DND-41 (cell line): Measurements from ENCODE around the gene LRRC51.
A peak's percentile ranks its signal among the peaks of the same experiment; 100 is the strongest.

Experiments
- ATAC-seq: fragments of 200-7000 bp; cut with Tn5 transposase; 3 replicates; pipeline ENCODE4 v1.9.1; 2021; ENCODE audit warnings: low read depth; ENCODE audit not compliant: insufficient read depth
- DNase-seq: peaks from one replicate; pipeline ENCODE4 v3.0.0-alpha.2; 2020
- H2AFZ ChIP-seq: 2 replicates; pipeline ENCODE4 v1.6.0; 2012; ENCODE audit warnings: low read depth, low read length
- H3K27ac ChIP-seq: 2 replicates; pipeline ENCODE4 v1.5.1; 2012; ENCODE audit warnings: low read length, inconsistent platforms
- H3K27me3 ChIP-seq: fragments of 200-600 bp; sonication (generic); 2 replicates; pipeline ENCODE4 v1.6.0; 2012; ENCODE audit warnings: low read length, mild to moderate bottlenecking, inconsistent platforms; ENCODE audit not compliant: insufficient read depth, poor library complexity
- H3K36me3 ChIP-seq: 2 replicates; pipeline ENCODE4 v1.5.1; 2012; ENCODE audit warnings: low read length, inconsistent platforms; ENCODE audit not compliant: insufficient read depth
- H3K4me1 ChIP-seq: 2 replicates; pipeline ENCODE4 v1.5.1; 2012; ENCODE audit warnings: mild to moderate bottlenecking, low read length; ENCODE audit not compliant: insufficient read depth
- H3K4me2 ChIP-seq: 2 replicates; pipeline ENCODE4 v1.6.0; 2012; ENCODE audit warnings: mild to moderate bottlenecking, moderate library complexity, low read length, inconsistent platforms; ENCODE audit not compliant: insufficient read depth
- H3K4me3 ChIP-seq, 2 experiments: fragments of 200-600 bp in 1 of 2; shearing (Covaris generic) in 1 of 2; 2 replicates each; pipeline ENCODE4 v1.5.1; 2012 to 2016; ENCODE audit warnings: inconsistent platforms in 2 of 2, low read length in 2 of 2, mild to moderate bottlenecking in 2 of 2, low read depth in 1 of 2, moderate library complexity in 1 of 2
- H3K79me2 ChIP-seq: 2 replicates; pipeline ENCODE4 v1.6.0; 2012; ENCODE audit warnings: low read length, inconsistent platforms; ENCODE audit not compliant: insufficient read depth
- H3K9ac ChIP-seq: 2 replicates; pipeline ENCODE4 v1.6.0; 2012; ENCODE audit warnings: low read depth, mild to moderate bottlenecking, inconsistent platforms, low read length, moderate library complexity
- H3K9me3 ChIP-seq: 2 replicates; pipeline ENCODE4 v1.5.1; 2012; ENCODE audit warnings: low read length, moderate library complexity, mild to moderate bottlenecking, inconsistent platforms; ENCODE audit not compliant: insufficient read depth, severe bottlenecking
- H4K20me1 ChIP-seq: 2 replicates; pipeline ENCODE4 v1.6.0; 2012; ENCODE audit warnings: low read length; ENCODE audit not compliant: insufficient read depth
- EZH2 ChIP-seq: IDR thresholded peaks from 3 replicates; pipeline ENCODE4 v1.6.1; 2012; ENCODE audit warnings: borderline replicate concordance, low read depth, mild to moderate bottlenecking, moderate library complexity, low read length, inconsistent platforms; ENCODE audit not compliant: severe bottlenecking
- TF ChIP-seq, protein P1 (sequence below): IDR thresholded peaks from 2 replicates; pipeline ENCODE4 v1.5.1; 2012; ENCODE audit warnings: borderline replicate concordance, low read length, moderate library complexity, mild to moderate bottlenecking; ENCODE audit not compliant: poor library complexity, severe bottlenecking; ENCODE audit errors: extremely low read depth

LRRC51 gene

DNA sequence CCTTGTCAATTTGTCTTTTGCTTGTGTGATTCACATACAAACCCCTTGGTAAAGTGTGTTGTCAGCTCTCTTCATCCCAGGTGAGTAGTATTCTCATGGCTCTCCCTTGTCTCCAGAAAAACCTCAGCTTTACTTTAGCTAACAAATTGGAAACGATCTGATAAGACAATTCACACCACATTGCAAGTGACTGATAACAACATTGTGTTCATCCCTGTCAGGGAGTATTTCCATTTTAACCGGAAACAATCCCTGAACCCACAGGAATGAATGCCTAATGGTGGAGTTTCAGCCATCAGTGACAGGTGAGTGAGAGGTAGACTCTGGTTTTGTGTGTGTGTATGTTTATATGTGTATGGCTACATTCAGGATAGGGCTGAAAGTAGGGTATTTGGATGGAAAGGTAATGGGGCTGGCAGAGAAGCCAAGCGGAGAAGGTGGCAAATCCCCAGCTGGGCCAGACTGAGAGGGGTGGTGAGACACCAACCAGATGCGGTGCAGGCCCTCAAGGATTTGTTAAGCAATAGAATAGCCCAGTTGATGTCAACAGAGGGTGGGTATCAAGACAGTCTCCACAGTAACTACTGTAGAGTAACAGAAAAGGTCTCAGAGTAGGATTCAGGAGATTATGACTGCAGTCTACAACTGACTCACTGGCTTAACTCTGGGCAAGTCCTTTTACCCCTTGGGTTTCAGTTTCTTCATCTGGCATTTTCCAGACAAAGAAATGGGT lies 7.6 kb downstream of the LRRC51 start:
- TF ChIP-seq, protein P1, sequence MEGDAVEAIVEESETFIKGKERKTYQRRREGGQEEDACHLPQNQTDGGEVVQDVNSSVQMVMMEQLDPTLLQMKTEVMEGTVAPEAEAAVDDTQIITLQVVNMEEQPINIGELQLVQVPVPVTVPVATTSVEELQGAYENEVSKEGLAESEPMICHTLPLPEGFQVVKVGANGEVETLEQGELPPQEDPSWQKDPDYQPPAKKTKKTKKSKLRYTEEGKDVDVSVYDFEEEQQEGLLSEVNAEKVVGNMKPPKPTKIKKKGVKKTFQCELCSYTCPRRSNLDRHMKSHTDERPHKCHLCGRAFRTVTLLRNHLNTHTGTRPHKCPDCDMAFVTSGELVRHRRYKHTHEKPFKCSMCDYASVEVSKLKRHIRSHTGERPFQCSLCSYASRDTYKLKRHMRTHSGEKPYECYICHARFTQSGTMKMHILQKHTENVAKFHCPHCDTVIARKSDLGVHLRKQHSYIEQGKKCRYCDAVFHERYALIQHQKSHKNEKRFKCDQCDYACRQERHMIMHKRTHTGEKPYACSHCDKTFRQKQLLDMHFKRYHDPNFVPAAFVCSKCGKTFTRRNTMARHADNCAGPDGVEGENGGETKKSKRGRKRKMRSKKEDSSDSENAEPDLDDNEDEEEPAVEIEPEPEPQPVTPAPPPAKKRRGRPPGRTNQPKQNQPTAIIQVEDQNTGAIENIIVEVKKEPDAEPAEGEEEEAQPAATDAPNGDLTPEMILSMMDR: no peak
- TF ChIP-seq EZH2: no peak
- H3K79me2 ChIP-seq: no peaks in the 10 kb centered on the region
- ATAC-seq (no peak), DNase-seq (no peak)
- H3K4me1 ChIP-seq: no peaks in the 10 kb centered on the region
- no peaks in the 10 kb centered on the region for H3K9me3 ChIP-seq
- H3K36me3 ChIP-seq: peaks cover 39% of the 10 kb centered on the region
- no peaks in the 10 kb centered on the region for H3K27me3 ChIP-seq
- no peak overlapping the region for H3K4me3 ChIP-seq
- H3K27ac ChIP-seq: no peak overlapping the region
- H2AFZ ChIP-seq: no peak overlapping the region
- no peak overlapping the region for H3K9ac ChIP-seq
- H3K4me2 ChIP-seq: no peak overlapping the region
- H4K20me1 ChIP-seq: no peaks in the 10 kb centered on the region

DNA sequence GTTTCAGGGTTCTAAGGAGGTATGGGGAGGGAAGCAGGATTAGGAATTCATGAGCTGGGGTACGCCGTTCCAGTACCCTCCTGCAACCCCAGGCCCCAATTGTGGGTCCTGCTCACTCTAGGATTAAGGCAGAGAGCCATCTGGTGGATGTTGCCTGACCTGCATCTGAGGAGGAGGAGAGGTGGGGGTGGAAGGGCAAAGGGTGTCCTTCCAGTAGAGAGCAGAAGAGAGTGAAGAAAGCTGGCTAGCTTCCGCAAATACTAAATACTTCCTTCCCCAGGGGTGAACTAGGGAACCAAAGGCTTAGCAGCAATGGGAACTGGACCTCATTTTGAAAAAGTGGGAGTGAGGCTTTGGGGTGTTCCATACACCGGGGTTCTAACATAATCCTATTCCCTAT lies 10.6 kb downstream of the LRRC51 start:
- no peak overlapping the region for H3K27ac ChIP-seq
- no peak overlapping the region for H3K4me3 ChIP-seq
- DNase-seq (peak; percentile 72), ATAC-seq (peak; percentile 97)
- TF ChIP-seq, protein P1: peak; percentile 92
- no peak for TF ChIP-seq EZH2
- no peaks in the 10 kb centered on the region for H3K27me3 ChIP-seq
- H4K20me1 ChIP-seq: no peaks in the 10 kb centered on the region
- no peak overlapping the region for H3K4me2 ChIP-seq
- H3K36me3 ChIP-seq: peaks cover 50% of the 10 kb centered on the region
- H3K9me3 ChIP-seq: no peaks in the 10 kb centered on the region
- no peak overlapping the region for H2AFZ ChIP-seq
- no peak overlapping the region for H3K9ac ChIP-seq
- H3K79me2 ChIP-seq: no peaks in the 10 kb centered on the region
- no peaks in the 10 kb centered on the region for H3K4me1 ChIP-seq

DNA sequence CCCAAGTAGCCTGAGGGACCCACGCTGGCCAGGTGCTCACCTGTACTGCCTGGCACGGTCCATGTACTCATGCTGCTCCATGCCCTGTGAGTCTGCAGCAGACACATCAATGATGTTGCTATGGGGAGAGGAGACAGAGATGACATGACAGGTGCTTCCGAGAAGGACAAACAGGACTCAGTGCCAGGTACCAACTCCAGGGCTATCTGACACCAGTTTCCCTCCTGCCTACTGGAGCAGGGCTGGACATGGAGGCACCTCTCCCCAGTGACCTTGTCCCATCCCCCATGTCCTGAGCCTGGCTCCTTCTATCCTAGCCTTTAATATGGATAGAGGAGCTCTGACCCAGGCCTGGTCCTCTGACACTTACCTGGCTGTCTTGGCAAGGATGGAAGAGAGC lies 18.1 kb downstream of the LRRC51 start:
- Histone ChIP-seq H3K36me3 (peaks cover 66% of the 10 kb centered on the region), H2AFZ (no peak overlapping the region), H4K20me1 (0 out of 2 replicates have a peak, but pooled peaks cover 2% of the 10 kb centered on the region), H3K27ac (no peak overlapping the region), H3K9ac (no peak overlapping the region), H3K27me3 (no peaks in the 10 kb centered on the region), H3K9me3 (no peaks in the 10 kb centered on the region), H3K79me2 (peaks cover 44% of the 10 kb centered on the region), H3K4me1 (peaks cover 32% of the 10 kb centered on the region), H3K4me3 (no peak overlapping the region), H3K4me2 (no peak overlapping the region)
- no peak for DNase-seq
- TF ChIP-seq, protein P1: no peak
- TF ChIP-seq EZH2: no peak
- ATAC-seq: no peak

DNA sequence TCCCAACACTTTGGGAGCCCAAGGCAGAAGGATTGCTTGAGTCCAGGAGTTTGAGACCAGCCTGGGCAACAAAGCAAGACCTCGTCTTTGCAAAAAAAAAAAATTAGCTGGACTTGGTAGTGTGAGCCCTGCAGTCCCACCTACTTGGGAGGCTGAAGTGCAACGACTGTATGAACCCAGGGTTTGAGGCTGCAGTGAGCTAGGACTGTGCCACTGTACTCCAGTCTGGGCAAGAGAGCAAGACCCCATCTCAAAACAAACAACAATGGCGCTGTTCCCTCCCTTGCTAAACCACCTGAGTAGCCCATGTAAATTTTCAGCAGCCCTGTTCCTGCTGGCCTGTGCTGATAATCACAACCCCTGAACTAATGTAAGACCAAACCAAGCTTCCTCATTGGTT lies 19.4 kb downstream of the LRRC51 start:
- Histone ChIP-seq H3K9ac (no peak overlapping the region), H3K4me2 (0 out of 2 replicates have a peak overlapping the region, but pooled peaks have one; percentile 88), H3K79me2 (peaks cover 44% of the 10 kb centered on the region), H3K27ac (no peak overlapping the region; the same call in 1 of the 2 replicates), H4K20me1 (0 out of 2 replicates have a peak, but pooled peaks cover 2% of the 10 kb centered on the region), H3K4me1 (peaks cover 38% of the 10 kb centered on the region), H3K36me3 (peaks cover 57% of the 10 kb centered on the region), H2AFZ (no peak overlapping the region), H3K9me3 (no peaks in the 10 kb centered on the region), H3K4me3 (no peak overlapping the region), H3K27me3 (no peaks in the 10 kb centered on the region)
- DNase-seq: no peak
- ATAC-seq: no peak
- TF ChIP-seq EZH2: no peak
- TF ChIP-seq, protein P1: no peak
